Muscle of leg (tissue), 11 donors: ENCODE measurements around the gene KLK15. TPM values are rescaled to one million over a fixed set of nuclear protein-coding genes. Genes with fewer than 3 reads are reported as not detected.

Experiments
- DNase-seq: peaks from one replicate; pipeline ENCODE4 v3.0.0; 2013
- H3K27ac ChIP-seq: one replicate; pipeline ENCODE4 v1.5.1; 2013; ENCODE audit warnings: mild to moderate bottlenecking, low read length, control low read depth
- H3K27me3 ChIP-seq: one replicate; pipeline ENCODE4 v1.6.1; 2013; ENCODE audit warnings: low read length; ENCODE audit not compliant: control insufficient read depth, insufficient read depth
- H3K36me3 ChIP-seq: one replicate; pipeline ENCODE4 v1.6.1; 2013; ENCODE audit warnings: low read length; ENCODE audit not compliant: control insufficient read depth, insufficient read depth
- H3K4me1 ChIP-seq: one replicate; pipeline ENCODE4 v1.6.1; 2013; ENCODE audit warnings: low read length; ENCODE audit not compliant: control insufficient read depth, insufficient read depth
- H3K4me3 ChIP-seq: one replicate; pipeline ENCODE4 v1.5.1; 2013; ENCODE audit warnings: low read length, control low read depth
- H3K9me3 ChIP-seq: replicated peaks from 2 replicates; pipeline ENCODE4 v1.6.1; 2013; ENCODE audit warnings: low read depth, low read length; ENCODE audit not compliant: control insufficient read depth
- WGBS: methylation state at CpG from one replicate; pipeline ENCODE4 v1.1.5; 2013; ENCODE audit warnings: missing lambda C conversion rate; ENCODE audit not compliant: insufficient coverage; 5-methylcytosine and 5-hydroxymethylcytosine counted together
- polyA plus RNA-seq, 8 donors: library from polyadenylated mRNA; unstranded; fragments of 120-200 nt; gene quantifications; one replicate each; pipeline versions ENCODE4 v1.2.1 to v1.2.3, GENCODE V29; 2013; ENCODE audit warnings: inconsistent platforms in 1 of 8, low replicate concordance in 1 of 8; ENCODE audit not compliant: insufficient read length in 8 of 8, insufficient read depth in 1 of 8
- total RNA-seq: library from RNA; stranded (reverse); fragments of 120-200 nt; gene quantifications from one replicate; pipeline ENCODE4 v1.2.4, GENCODE V29; 2013

The KLK15 gene
- total and polyA plus RNA-seq, 9 donors, result 0.17 TPM; not detected in 8

- Histone ChIP-seq H3K27ac (no peak overlapping the region), H3K4me3 (no peak overlapping the region), H3K9me3 (peaks cover 3% of the 10 kb centered on the region), H3K36me3 (no peaks in the 10 kb centered on the region), H3K4me1 (no peaks in the 10 kb centered on the region), H3K27me3 (no peaks in the 10 kb centered on the region)
- no peak for DNase-seq
- WGBS, result 67% methylated on average over 7 of the region's 7 CpGs
Observed at GRCh38 chr19:50843701-50844221, 10.4 kb upstream of the KLK15 start.

GRCh38 chr19:50843205-50843604 lies 9.8 kb upstream of the KLK15 start:
- Histone ChIP-seq H3K4me3 (no peak overlapping the region), H3K9me3 (peaks cover 3% of the 10 kb centered on the region), H3K4me1 (no peaks in the 10 kb centered on the region), H3K27ac (no peak overlapping the region), H3K27me3 (no peaks in the 10 kb centered on the region), H3K36me3 (no peaks in the 10 kb centered on the region)
- no CpG with 5 or more reads among the region's 2 CpGs for WGBS
- no peak for DNase-seq

- Histone ChIP-seq H3K27me3 (no peaks in the 10 kb centered on the region), H3K4me1 (no peaks in the 10 kb centered on the region), H3K36me3 (no peaks in the 10 kb centered on the region), H3K4me3 (no peak overlapping the region), H3K9me3 (peaks cover 3% of the 10 kb centered on the region), H3K27ac (no peak overlapping the region)
- DNase-seq, result no peak
- 94% methylated on average over 3 of the region's 6 CpGs for WGBS
Observed at GRCh38 chr19:50842130-50842529, 8.8 kb upstream of the KLK15 start.

- H3K9me3 ChIP-seq, result peaks cover 3% of the 10 kb centered on the region
- WGBS, result no CpG with 5 or more reads among the region's 10 CpGs
- no peaks in the 10 kb centered on the region for H3K36me3 ChIP-seq
- DNase-seq, result no peak
- H3K27me3 ChIP-seq, result peaks cover 16% of the 10 kb centered on the region
- peaks cover 10% of the 10 kb centered on the region for H3K4me1 ChIP-seq
- H3K4me3 ChIP-seq, result no peak overlapping the region
- H3K27ac ChIP-seq, result no peak overlapping the region
Observed at GRCh38 chr19:50839712-50840655, 6.6 kb upstream of the KLK15 start.

- WGBS, result 80% methylated on average over 1 of the region's 6 CpGs
- no peak overlapping the region for H3K4me3 ChIP-seq
- no peaks in the 10 kb centered on the region for H3K9me3 ChIP-seq
- peaks cover 10% of the 10 kb centered on the region for H3K4me1 ChIP-seq
- no peak for DNase-seq
- H3K27ac ChIP-seq, result no peak overlapping the region
- H3K27me3 ChIP-seq, result peaks cover 24% of the 10 kb centered on the region
- H3K36me3 ChIP-seq, result no peaks in the 10 kb centered on the region
Observed at GRCh38 chr19:50838239-50838638, 4.9 kb upstream of the KLK15 start.

GRCh38 chr19:50837300-50837699 lies 3.9 kb upstream of the KLK15 start:
- Histone ChIP-seq H3K27me3 (peaks cover 24% of the 10 kb centered on the region), H3K4me3 (no peak overlapping the region), H3K27ac (no peak overlapping the region), H3K36me3 (no peaks in the 10 kb centered on the region), H3K9me3 (no peaks in the 10 kb centered on the region), H3K4me1 (peaks cover 10% of the 10 kb centered on the region)
- no peak for DNase-seq
- 68% methylated on average over 10 of the region's 10 CpGs for WGBS

GRCh38 chr19:50836543-50837195 lies 3.3 kb upstream of the KLK15 start:
- no peak overlapping the region for H3K27ac ChIP-seq
- H3K36me3 ChIP-seq, result no peaks in the 10 kb centered on the region
- H3K4me1 ChIP-seq, result peaks cover 10% of the 10 kb centered on the region
- no peaks in the 10 kb centered on the region for H3K9me3 ChIP-seq
- no peak for DNase-seq
- 23% methylated on average over 12 of the region's 19 CpGs for WGBS
- H3K4me3 ChIP-seq, result no peak overlapping the region
- peaks cover 24% of the 10 kb centered on the region for H3K27me3 ChIP-seq

GRCh38 chr19:50835785-50836542 lies 2.6 kb upstream of the KLK15 start:
- peaks cover 10% of the 10 kb centered on the region for H3K4me1 ChIP-seq
- no peaks in the 10 kb centered on the region for H3K36me3 ChIP-seq
- H3K27ac ChIP-seq, result no peak overlapping the region
- 2% methylated on average over 62 of the region's 67 CpGs for WGBS
- DNase-seq, result peak; percentile 62
- H3K9me3 ChIP-seq, result no peaks in the 10 kb centered on the region
- H3K27me3 ChIP-seq, result peaks cover 24% of the 10 kb centered on the region
- peak overlapping the region; percentile 50 for H3K4me3 ChIP-seq

GRCh38 chr19:50835103-50835784 lies 1.9 kb upstream of the KLK15 start:
- no peaks in the 10 kb centered on the region for H3K9me3 ChIP-seq
- peak overlapping the region; percentile 50 for H3K4me3 ChIP-seq
- no peak for DNase-seq
- peaks cover 24% of the 10 kb centered on the region for H3K27me3 ChIP-seq
- no peak overlapping the region for H3K27ac ChIP-seq
- H3K4me1 ChIP-seq, result peaks cover 10% of the 10 kb centered on the region
- no peaks in the 10 kb centered on the region for H3K36me3 ChIP-seq
- WGBS, result 43% methylated on average over 8 of the region's 13 CpGs
